Measurements from ENCODE around the gene LRRC8E.
"Not testable (repeated sequence)": the region's sequence is repeated elsewhere in the genome, so short reads cannot be mapped to it uniquely, and the experiment has no call there.

Gene LRRC8E

GRCh38 chr19:7855426-7856108 is 32.7 kb upstream of the LRRC8E start:
- no peak for DNase-seq (ENCODE audit: low read depth)
- H3K4me3 ChIP-seq (ENCODE audit: low read depth, low read length): no peak overlapping the region
- no peak for TF ChIP-seq CTCF (IDR thresholded peaks at IDR 0.05; ENCODE audit: insufficient read depth, low read depth, low read length, missing control alignments)

- no peak for TF ChIP-seq CTCF (IDR thresholded peaks at IDR 0.05; ENCODE audit: insufficient read depth, low read depth, low read length, missing control alignments)
- H3K4me3 ChIP-seq (ENCODE audit: low read depth, low read length): no peak overlapping the region
- DNase-seq (ENCODE audit: low read depth): no peak
Measured at GRCh38 chr19:7856109-7856591, 32.2 kb upstream of the LRRC8E start.

GRCh38 chr19:7856679-7857663 is 31.3 kb upstream of the LRRC8E start:
- no peak for DNase-seq (ENCODE audit: low read depth)
- TF ChIP-seq CTCF (IDR thresholded peaks at IDR 0.05; ENCODE audit: insufficient read depth, low read depth, low read length, missing control alignments): no peak

GRCh38 chr19:7857727-7858108 is 30.6 kb upstream of the LRRC8E start:
- no peak overlapping the region for H3K4me3 ChIP-seq (ENCODE audit: low read depth, low read length)
- no peak for TF ChIP-seq CTCF (IDR thresholded peaks at IDR 0.05; ENCODE audit: insufficient read depth, low read depth, low read length, missing control alignments)
- no peak for DNase-seq (ENCODE audit: low read depth)

More at GRCh38 chr19:7856679-7857663, 31.3 kb upstream of the LRRC8E start:
- H3K4me3 ChIP-seq (ENCODE audit: low read depth, low read length): no peak overlapping the region

GRCh38 chr19:7858109-7858770 is 30.1 kb upstream of the LRRC8E start:
- no peak for DNase-seq (ENCODE audit: low read depth)
- H3K4me3 ChIP-seq (ENCODE audit: low read depth, low read length): no peak overlapping the region
- TF ChIP-seq CTCF (IDR thresholded peaks at IDR 0.05; ENCODE audit: insufficient read depth, low read depth, low read length, missing control alignments): no peak

GRCh38 chr19:7859087-7859486 is 29.2 kb upstream of the LRRC8E start:
- not testable (repeated sequence) for DNase-seq (ENCODE audit: low read depth); H3K4me3 ChIP-seq (ENCODE audit: low read depth, low read length)
